ENCODE data around the gene NUP98. TPM values are rescaled to one million over a fixed set of nuclear protein-coding genes. Genes with fewer than 3 reads are reported as not detected.

The NUP98 gene
- total and polyA plus RNA-seq, 2 donors (not counting 3 experiments of a cell fraction or from before 2014, with no cell fraction given), result 92.7 to 169 TPM

- FAIRE-seq, result no peak
Observed at GRCh38 chr11:3712274-3712673, 85.1 kb downstream of the NUP98 start.

More at GRCh38 chr11:3712274-3712673, 85.1 kb downstream of the NUP98 start:
- Histone ChIP-seq H4K20me1 (replicated peaks; ENCODE audit: control insufficient read depth, extremely low read depth, insufficient read depth, low read length) (peaks cover 2% of the 10 kb centered on the region), H3K4me1 (ENCODE audit: control insufficient read depth, extremely low read depth, insufficient read depth, low read length) (no peaks in the 10 kb centered on the region), H3K9me1 (replicated peaks; ENCODE audit: control insufficient read depth, extremely low read depth, insufficient read depth, low read length) (no peaks in the 10 kb centered on the region), H3K9me3 (replicated peaks; ENCODE audit: control insufficient read depth, insufficient read depth, low read length) (no peaks in the 10 kb centered on the region), H3K79me2 (ENCODE audit: control insufficient read depth, insufficient read depth, low read length) (peaks cover 6% of the 10 kb centered on the region), H2AFZ (ENCODE audit: low read depth, low read length) (no peak overlapping the region), H3K9ac (replicated peaks; ENCODE audit: extremely low read depth, insufficient read depth, low read length) (no peak overlapping the region), H3K36me3 (ENCODE audit: control insufficient read depth in 2 of 2, extremely low read depth in 1 of 2, insufficient read depth in 2 of 2, low read length in 2 of 2) (peaks cover 16 to 37% of the 10 kb centered on the region in 2 experiments), H3K4me3 (replicated peaks in 1 of 3; ENCODE audit: insufficient read depth in 1 of 3, low read depth in 1 of 3, low read length in 3 of 3) (no peak overlapping the region), H3K4me2 (ENCODE audit: insufficient read depth, low read length) (no peak overlapping the region), H3K27me3 (ENCODE audit: control insufficient read depth in 2 of 2, insufficient read depth in 2 of 2, low read length in 2 of 2) (no peaks in the 10 kb centered on the region), H3K27ac (ENCODE audit: insufficient read depth, low read depth, low read length) (no peak overlapping the region)
- dilution Hi-C loops (cut with MboI; ENCODE audit: extremely low pct_ligation_motif_present, low sequenced_read_pairs) (no loop called here), intact Hi-C loops (cut with micrococcal nuclease) (no loop called here)
- POLR2A ChIA-PET, result no interaction called here
- no TSS peak for BruUV-seq (replicated peaks)
- TF ChIP-seq MYC (IDR thresholded peaks at IDR 0.05; ENCODE audit: low read depth, low read length) (no peak), POLR2AphosphoS5 (IDR thresholded peaks at IDR 0.05; ENCODE audit: insufficient read depth, low read depth, low read length) (no peak), EZH2 (IDR thresholded peaks at IDR 0.05; ENCODE audit: borderline replicate concordance, low read depth, low read length, severe bottlenecking) (no peak), JUN (IDR thresholded peaks at IDR 0.05; ENCODE audit: borderline replicate concordance, insufficient read depth, insufficient read length, low read depth) (no peak), MAX (IDR thresholded peaks at IDR 0.05; ENCODE audit: insufficient read depth, insufficient read length) (no peak), GATA2 (IDR thresholded peaks at IDR 0.05; ENCODE audit: insufficient read depth, insufficient read length, low read depth, low read length) (no peak), POLR2A (IDR thresholded peaks at IDR 0.05; ENCODE audit: low read depth, low read length) (no peak), FOS (IDR thresholded peaks at IDR 0.05; ENCODE audit: borderline replicate concordance, insufficient read depth, low read length) (no peak)
- TF ChIP-seq, protein P1, sequence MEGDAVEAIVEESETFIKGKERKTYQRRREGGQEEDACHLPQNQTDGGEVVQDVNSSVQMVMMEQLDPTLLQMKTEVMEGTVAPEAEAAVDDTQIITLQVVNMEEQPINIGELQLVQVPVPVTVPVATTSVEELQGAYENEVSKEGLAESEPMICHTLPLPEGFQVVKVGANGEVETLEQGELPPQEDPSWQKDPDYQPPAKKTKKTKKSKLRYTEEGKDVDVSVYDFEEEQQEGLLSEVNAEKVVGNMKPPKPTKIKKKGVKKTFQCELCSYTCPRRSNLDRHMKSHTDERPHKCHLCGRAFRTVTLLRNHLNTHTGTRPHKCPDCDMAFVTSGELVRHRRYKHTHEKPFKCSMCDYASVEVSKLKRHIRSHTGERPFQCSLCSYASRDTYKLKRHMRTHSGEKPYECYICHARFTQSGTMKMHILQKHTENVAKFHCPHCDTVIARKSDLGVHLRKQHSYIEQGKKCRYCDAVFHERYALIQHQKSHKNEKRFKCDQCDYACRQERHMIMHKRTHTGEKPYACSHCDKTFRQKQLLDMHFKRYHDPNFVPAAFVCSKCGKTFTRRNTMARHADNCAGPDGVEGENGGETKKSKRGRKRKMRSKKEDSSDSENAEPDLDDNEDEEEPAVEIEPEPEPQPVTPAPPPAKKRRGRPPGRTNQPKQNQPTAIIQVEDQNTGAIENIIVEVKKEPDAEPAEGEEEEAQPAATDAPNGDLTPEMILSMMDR (IDR thresholded peaks at IDR 0.05; ENCODE audit: extremely low read depth in 1 of 2, insufficient read depth in 1 of 2, low read depth in 1 of 2, low read length in 2 of 2), result no peak
- DNase-seq (ENCODE audit: low read depth, low spot score), result no peak
- CTCF ChIA-PET, result no interaction called here

Measured in endothelial cell of umbilical vein (primary cell).